AG09309 (cell line): ENCODE measurements around the gene APOH.

Experiments used
- DNase-seq: peaks from one replicate; pipeline ENCODE4 v3.0.0-alpha.2; 2010; ENCODE audit warnings: low read depth
- H3K4me3 ChIP-seq: 2 replicates; pipeline ENCODE4 v1.5.1; 2011; ENCODE audit warnings: mild to moderate bottlenecking, low read depth, low read length, moderate library complexity; ENCODE audit not compliant: control insufficient read depth
- CTCF ChIP-seq: IDR thresholded peaks from 2 replicates; pipeline ENCODE4 v1.5.1; 2011; ENCODE audit warnings: mild to moderate bottlenecking, low read depth, low read length, inconsistent platforms; ENCODE audit not compliant: insufficient read depth, control insufficient read depth; ENCODE audit errors: missing control alignments

APOH gene

DNA sequence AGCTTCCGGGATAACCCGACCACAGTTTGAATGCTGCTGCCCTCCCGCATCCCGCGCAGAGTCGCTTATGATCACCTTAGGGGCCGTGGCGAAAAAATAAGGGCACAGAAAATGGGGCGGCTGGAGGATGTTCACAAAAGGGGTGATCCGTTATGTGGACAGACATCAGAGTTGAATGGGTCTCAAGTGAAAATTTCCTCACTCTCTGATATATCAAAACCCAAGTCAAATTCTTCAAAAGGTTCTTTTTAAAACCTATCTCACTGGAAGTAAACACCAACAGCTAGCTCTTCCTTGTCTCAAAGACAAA lies 36.9 kb downstream of the APOH start:
- peak overlapping the region; percentile 67 for H3K4me3 ChIP-seq
- DNase-seq = no peak
- TF ChIP-seq CTCF = no peak

GRCh38 chr17:66191593-66192377 lies 37.4 kb downstream of the APOH start, which contains the start of gene CEP112:
CEP112 (minus strand) TSS chr17:66192133.
- peak within 1 kb of the TSS; percentile 67 for H3K4me3 ChIP-seq
- TF ChIP-seq CTCF = no peak
- DNase-seq = no peak

- TF ChIP-seq CTCF = no peak
- no peak for DNase-seq
- peak overlapping the region; percentile 67 for H3K4me3 ChIP-seq
Measured at GRCh38 chr17:66190738-66191592, 38.2 kb downstream of the APOH start.

DNA sequence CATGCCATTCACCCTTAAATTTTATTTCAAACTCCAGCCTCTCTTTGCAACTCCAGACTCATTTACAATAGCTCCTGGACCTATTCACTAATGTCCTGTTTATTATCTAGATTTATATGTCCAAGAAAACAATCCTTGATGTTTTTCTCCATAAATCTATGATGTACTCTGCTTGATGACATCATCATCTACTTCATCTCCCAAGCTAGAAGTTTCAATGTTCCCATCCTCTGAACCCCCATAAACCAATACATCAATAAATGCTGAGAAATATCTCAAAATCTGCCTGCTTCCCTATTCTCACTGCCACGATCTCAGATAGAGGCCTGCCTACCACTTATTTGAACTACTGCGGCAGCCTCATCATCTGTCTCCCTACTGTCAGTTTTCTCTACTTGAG lies 41.5 kb downstream of the APOH start:
- no peak for TF ChIP-seq CTCF
- no peak for DNase-seq

GRCh38 chr17:66185862-66186261 lies 43.4 kb downstream of the APOH start:
- H3K4me3 ChIP-seq = no peak overlapping the region
- no peak for DNase-seq
- TF ChIP-seq CTCF = no peak

More for the DNA sequence above, 41.5 kb downstream of the APOH start:
- H3K4me3 ChIP-seq = no peak overlapping the region

- TF ChIP-seq CTCF = no peak
- DNase-seq = no peak
- no peak overlapping the region for H3K4me3 ChIP-seq
Measured at GRCh38 chr17:66184392-66184791, 44.8 kb downstream of the APOH start.
